ENCODE data around the gene TFF3.

TFF3 gene

GRCh38 chr21:42315296-42315891 is at the start of gene TFF3:
TSS of gene TFF3 (minus strand) at chr21:42315409. CDS start at chr21:42315374, 35 bp downstream.
- no peak for DNase-seq

GRCh38 chr21:42364304-42364865 is 49.2 kb upstream of the TFF3 start:
- DNase-seq: no peak

- DNase-seq: no peak
These were observed 48.1 kb upstream of the TFF3 start for GRCh38 chr21:42363312-42363711.

- no peak for DNase-seq
These were observed 47.5 kb upstream of the TFF3 start for GRCh38 chr21:42362700-42363099.

- DNase-seq: no peak
These were observed 47.0 kb upstream of the TFF3 start for GRCh38 chr21:42362198-42362597.

GRCh38 chr21:42361286-42361685 is 46.1 kb upstream of the TFF3 start:
- no peak for DNase-seq

GRCh38 chr21:42360317-42360716 is 45.1 kb upstream of the TFF3 start:
- DNase-seq: no peak

- no peak for DNase-seq
These were observed 43.7 kb upstream of the TFF3 start for GRCh38 chr21:42358937-42359336.

GRCh38 chr21:42358261-42358660 is 43.1 kb upstream of the TFF3 start:
- DNase-seq: no peak

GRCh38 chr21:42357307-42357706 is 42.1 kb upstream of the TFF3 start:
- DNase-seq: no peak

- DNase-seq: no peak
These were observed 41.4 kb upstream of the TFF3 start for GRCh38 chr21:42356650-42357049.

- no peak for DNase-seq
These were observed 40.8 kb upstream of the TFF3 start for GRCh38 chr21:42356046-42356445.

- no peak for DNase-seq
These were observed 38.4 kb upstream of the TFF3 start for GRCh38 chr21:42353623-42354022.

GRCh38 chr21:42352441-42353095 is 37.4 kb upstream of the TFF3 start:
- no peak for DNase-seq

GRCh38 chr21:42351626-42352440 is 36.6 kb upstream of the TFF3 start:
- DNase-seq: no peak

GRCh38 chr21:42350927-42351426 is 35.8 kb upstream of the TFF3 start, which contains the start of gene TFF2:
TSS of gene TFF2 (minus strand) at chr21:42350994. CDS start at chr21:42350957, 37 bp downstream.
- no peak for DNase-seq

GRCh38 chr21:42350318-42350910 is 35.2 kb upstream of the TFF3 start:
- no peak for DNase-seq

- DNase-seq: no peak
These were observed 34.5 kb upstream of the TFF3 start for GRCh38 chr21:42349420-42350317.

- DNase-seq: no peak
These were observed 33.6 kb upstream of the TFF3 start for GRCh38 chr21:42348762-42349161.

GRCh38 chr21:42347601-42348327 is 32.6 kb upstream of the TFF3 start:
- DNase-seq: no peak
